ENCODE measurements around the gene IRAK3.

IRAK3 gene

DNA sequence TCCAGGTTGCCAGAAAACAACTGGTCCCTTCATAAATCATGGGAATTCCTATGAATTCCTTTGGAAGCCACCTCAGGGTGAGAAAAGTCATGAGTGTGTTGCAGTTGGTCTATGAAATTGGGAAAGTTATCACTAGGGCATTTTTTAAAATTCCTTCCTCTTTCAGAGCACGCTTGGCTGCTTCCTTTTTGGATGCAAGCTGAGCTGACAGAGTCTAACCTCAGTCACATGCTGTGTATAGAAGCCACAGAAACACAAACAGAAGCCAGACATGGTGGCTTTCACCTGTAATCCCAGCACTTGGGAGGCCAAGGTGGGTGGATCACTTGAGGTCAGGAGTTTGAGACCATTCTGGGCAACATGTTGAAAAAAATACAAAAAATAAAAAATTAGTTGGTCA, 91.5 kb downstream of the IRAK3 start:
- no peak for TF ChIP-seq ZFX (IDR thresholded peaks at IDR 0.05; ENCODE audit: borderline replicate concordance)
- TF ChIP-seq, protein P1, sequence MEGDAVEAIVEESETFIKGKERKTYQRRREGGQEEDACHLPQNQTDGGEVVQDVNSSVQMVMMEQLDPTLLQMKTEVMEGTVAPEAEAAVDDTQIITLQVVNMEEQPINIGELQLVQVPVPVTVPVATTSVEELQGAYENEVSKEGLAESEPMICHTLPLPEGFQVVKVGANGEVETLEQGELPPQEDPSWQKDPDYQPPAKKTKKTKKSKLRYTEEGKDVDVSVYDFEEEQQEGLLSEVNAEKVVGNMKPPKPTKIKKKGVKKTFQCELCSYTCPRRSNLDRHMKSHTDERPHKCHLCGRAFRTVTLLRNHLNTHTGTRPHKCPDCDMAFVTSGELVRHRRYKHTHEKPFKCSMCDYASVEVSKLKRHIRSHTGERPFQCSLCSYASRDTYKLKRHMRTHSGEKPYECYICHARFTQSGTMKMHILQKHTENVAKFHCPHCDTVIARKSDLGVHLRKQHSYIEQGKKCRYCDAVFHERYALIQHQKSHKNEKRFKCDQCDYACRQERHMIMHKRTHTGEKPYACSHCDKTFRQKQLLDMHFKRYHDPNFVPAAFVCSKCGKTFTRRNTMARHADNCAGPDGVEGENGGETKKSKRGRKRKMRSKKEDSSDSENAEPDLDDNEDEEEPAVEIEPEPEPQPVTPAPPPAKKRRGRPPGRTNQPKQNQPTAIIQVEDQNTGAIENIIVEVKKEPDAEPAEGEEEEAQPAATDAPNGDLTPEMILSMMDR (IDR thresholded peaks at IDR 0.05) = no peak
- H3K27ac ChIP-seq = no peak overlapping the region

DNA sequence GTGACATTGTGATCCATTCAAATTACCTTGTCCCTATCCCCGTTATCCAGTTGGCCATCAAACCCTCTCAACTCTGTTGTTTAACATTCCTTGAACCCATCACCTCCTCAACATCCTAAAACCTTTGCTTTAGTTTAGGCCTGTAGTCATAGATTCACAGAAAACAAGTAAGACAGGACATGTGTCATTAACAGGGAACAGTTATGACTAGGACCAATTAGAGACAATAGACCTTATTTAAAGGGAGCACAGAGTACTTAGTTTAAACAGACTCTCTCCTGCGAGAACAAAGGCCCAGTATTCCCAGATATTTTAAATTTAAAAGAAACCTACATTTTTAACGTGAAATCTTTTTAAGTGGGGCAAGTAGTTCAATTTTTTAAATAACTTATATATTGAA, 93.2 kb downstream of the IRAK3 start:
- TF ChIP-seq ZFX (IDR thresholded peaks at IDR 0.05; ENCODE audit: borderline replicate concordance) = no peak
- TF ChIP-seq, protein P1 (IDR thresholded peaks at IDR 0.05) = no peak
- no peak overlapping the region for H3K27ac ChIP-seq

DNA sequence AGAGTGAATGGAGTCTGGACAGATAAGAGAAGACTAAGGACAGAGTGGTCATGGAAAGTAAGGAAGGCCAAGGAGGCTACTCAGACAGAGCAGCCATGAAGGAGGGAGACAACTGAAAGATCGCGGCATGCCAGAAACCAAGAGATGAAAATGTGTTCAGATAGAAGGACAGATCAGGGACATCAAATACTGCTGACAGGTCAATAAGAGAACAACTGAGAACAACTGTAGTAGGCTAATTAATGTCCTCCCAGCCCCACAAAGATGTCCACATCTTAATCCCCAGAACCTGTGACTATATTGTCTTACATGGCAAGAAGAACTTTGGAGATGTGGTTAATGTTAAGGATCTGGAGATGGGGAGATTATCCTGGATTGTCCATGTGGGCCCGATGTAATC, 98.3 kb downstream of the IRAK3 start:
- no peak for TF ChIP-seq ZFX (IDR thresholded peaks at IDR 0.05; ENCODE audit: borderline replicate concordance)
- TF ChIP-seq, protein P1 (IDR thresholded peaks at IDR 0.05) = no peak

GRCh38 chr12:66288121-66288520, 99.1 kb downstream of the IRAK3 start:
- no peak overlapping the region for H3K27ac ChIP-seq
- TF ChIP-seq ZFX (IDR thresholded peaks at IDR 0.05; ENCODE audit: borderline replicate concordance) = no peak
- TF ChIP-seq, protein P1 (IDR thresholded peaks at IDR 0.05) = no peak

More for the DNA sequence above, 98.3 kb downstream of the IRAK3 start:
- no peak overlapping the region for H3K27ac ChIP-seq

DNA sequence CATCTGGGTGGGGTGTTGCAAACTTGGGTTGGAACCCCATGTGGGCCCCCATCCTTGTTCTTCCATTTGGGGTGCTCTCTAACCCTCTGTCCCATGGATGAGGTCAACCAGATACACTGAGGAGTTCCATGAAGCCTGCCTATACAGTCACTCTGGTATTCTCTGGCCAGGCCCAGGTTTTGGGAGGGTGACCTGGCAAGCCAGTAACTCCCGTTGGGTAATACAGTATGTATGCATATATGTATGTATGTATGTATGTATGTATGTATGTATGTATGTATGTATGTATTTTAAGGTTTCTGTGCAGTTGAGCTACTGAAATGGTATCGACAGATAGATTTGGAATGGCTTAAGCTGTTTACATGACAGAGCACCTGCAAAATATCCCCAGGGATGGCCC, 100.5 kb downstream of the IRAK3 start:
- TF ChIP-seq, protein P1 (IDR thresholded peaks at IDR 0.05) = no peak
- no peak for TF ChIP-seq ZFX (IDR thresholded peaks at IDR 0.05; ENCODE audit: borderline replicate concordance)

DNA sequence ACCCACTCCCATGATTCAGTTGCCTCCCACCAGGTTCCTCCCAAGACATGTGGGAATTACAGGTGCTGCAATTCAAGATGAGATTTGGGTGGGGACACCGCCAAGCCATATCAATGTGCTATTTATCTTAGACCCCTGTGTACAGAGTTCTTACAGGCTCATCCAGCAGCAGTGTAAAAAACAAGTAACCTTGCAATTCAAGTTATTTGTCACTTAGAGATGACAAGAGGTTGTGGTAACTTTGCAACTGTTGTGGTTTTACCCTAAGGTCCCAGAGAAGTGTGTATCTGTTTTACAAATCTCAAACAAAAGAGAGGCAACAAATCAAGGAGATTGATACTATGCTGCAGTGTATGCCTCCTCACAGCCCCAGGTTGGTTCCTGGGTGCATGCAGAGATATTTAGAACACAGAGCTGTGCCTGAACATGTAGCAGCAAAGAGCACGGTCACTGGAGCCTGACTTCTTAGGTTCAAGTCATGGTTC, 101.7 kb downstream of the IRAK3 start:
- no peak overlapping the region for H3K27ac ChIP-seq
- TF ChIP-seq ZFX (IDR thresholded peaks at IDR 0.05; ENCODE audit: borderline replicate concordance) = no peak
- TF ChIP-seq, protein P1 (IDR thresholded peaks at IDR 0.05) = no peak

More for the DNA sequence above, 100.5 kb downstream of the IRAK3 start:
- no peak overlapping the region for H3K27ac ChIP-seq

DNA sequence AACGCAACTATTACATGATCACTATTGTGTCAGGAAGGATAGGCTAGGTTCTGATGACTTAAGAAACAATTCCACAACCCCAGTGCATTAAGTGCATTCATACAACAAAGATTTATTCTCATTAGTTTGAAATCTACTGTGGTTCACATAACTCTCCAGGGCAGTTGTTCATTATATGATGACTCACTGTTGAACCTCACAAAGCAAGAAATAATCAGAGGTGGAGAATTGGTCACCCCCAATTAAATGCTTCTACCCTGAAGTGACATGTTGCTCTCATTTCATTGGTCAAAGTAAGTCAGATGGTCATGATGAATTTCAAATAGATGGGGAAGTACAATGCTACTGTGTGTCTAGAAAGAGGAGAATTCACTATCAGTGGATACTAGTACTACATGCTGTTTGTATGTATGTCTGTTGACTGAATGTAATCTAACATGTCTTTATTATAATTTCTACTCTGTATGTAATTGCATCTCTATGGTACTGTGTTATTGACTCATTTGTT, 107.2 kb downstream of the IRAK3 start:
- no peak overlapping the region for H3K27ac ChIP-seq
- TF ChIP-seq ZFX (IDR thresholded peaks at IDR 0.05; ENCODE audit: borderline replicate concordance) = no peak
- TF ChIP-seq, protein P1 (IDR thresholded peaks at IDR 0.05) = no peak

Measured in 22Rv1 (cell line).